Fibroblast of skin of left biceps (primary cell): ENCODE results near the gene BIN1.

Experiments used
- DNase-seq, 2 experiments: peaks; one replicate each; pipeline ENCODE4 v3.0.0-alpha.2; 2013; ENCODE audit warnings: low read depth in 2 of 2

The BIN1 gene

GRCh38 chr2:127059559-127059958, 47.4 kb downstream of the BIN1 start:
- no peak for DNase-seq

- DNase-seq, result no peak
Observed at GRCh38 chr2:127058954-127059252, 48.1 kb downstream of the BIN1 start.

GRCh38 chr2:127058246-127058953, 48.6 kb downstream of the BIN1 start:
- DNase-seq, result no peak

- no peak for DNase-seq
Observed at GRCh38 chr2:127057371-127058245, 49.3 kb downstream of the BIN1 start.

GRCh38 chr2:127056631-127057370, 50.2 kb downstream of the BIN1 start:
- DNase-seq, result no peak

GRCh38 chr2:127056086-127056485, 50.9 kb downstream of the BIN1 start:
- DNase-seq, result no peak

GRCh38 chr2:127055786-127056076, 51.2 kb downstream of the BIN1 start:
- DNase-seq, result no peak

- DNase-seq, result no peak
Observed at GRCh38 chr2:127054996-127055785, 51.8 kb downstream of the BIN1 start.

GRCh38 chr2:127054604-127054930, 52.4 kb downstream of the BIN1 start:
- no peak for DNase-seq

GRCh38 chr2:127053731-127054603, 53.0 kb downstream of the BIN1 start:
- no peak for DNase-seq

GRCh38 chr2:127052771-127053691, 53.9 kb downstream of the BIN1 start:
- DNase-seq, result no peak

GRCh38 chr2:127052057-127052770, 54.7 kb downstream of the BIN1 start:
- DNase-seq, result no peak

GRCh38 chr2:127051116-127052056, 55.6 kb downstream of the BIN1 start:
- no peak for DNase-seq

GRCh38 chr2:127050803-127051115, 56.2 kb downstream of the BIN1 start:
- DNase-seq, result no peak

GRCh38 chr2:127049927-127050802, 56.8 kb downstream of the BIN1 start:
- DNase-seq, result no peak

- DNase-seq, result no peak
Observed at GRCh38 chr2:127048969-127049897, 57.7 kb downstream of the BIN1 start.

- no peak for DNase-seq
Observed at GRCh38 chr2:127048618-127048935, 58.4 kb downstream of the BIN1 start.
